HG03039 (cell line): ENCODE measurements around the gene SMAP1.
A peak's percentile ranks its signal among the peaks of the same experiment; 100 is the strongest.

Source experiments
- ATAC-seq: cut with Tn5 transposase; IDR thresholded peaks from one replicate; pipeline ENCODE4 v1.9.1; 2021; ENCODE audit warnings: mild to moderate bottlenecking, moderate library complexity; ENCODE audit not compliant: unreplicated experiment

Gene SMAP1

GRCh38 chr6:70839286-70840266 lies 171.9 kb downstream of the SMAP1 start:
- no peak for ATAC-seq

DNA sequence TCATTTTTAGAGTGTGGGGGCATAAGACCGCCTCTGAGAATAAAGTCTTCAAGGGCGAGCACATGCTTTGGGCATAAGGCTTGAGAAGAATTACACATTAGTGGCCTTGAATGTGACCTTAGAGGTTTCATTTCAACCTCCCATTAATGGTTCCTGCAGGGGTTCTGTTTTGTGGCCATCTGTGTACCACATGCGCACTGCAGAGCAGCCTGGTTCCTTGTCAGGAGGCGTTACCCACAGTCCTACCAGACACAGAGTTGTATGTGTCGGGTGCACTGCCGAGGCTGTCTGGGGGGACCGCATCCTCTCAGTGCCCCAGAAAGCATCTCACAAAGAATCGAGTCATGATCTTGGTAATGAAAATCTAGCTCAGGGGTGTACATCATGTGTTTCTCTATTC lies 173.4 kb downstream of the SMAP1 start:
- ATAC-seq, result no peak

- ATAC-seq, result no peak
Measured at GRCh38 chr6:70842541-70842940, 174.9 kb downstream of the SMAP1 start.

GRCh38 chr6:70843328-70843918 lies 175.7 kb downstream of the SMAP1 start:
- no peak for ATAC-seq

DNA sequence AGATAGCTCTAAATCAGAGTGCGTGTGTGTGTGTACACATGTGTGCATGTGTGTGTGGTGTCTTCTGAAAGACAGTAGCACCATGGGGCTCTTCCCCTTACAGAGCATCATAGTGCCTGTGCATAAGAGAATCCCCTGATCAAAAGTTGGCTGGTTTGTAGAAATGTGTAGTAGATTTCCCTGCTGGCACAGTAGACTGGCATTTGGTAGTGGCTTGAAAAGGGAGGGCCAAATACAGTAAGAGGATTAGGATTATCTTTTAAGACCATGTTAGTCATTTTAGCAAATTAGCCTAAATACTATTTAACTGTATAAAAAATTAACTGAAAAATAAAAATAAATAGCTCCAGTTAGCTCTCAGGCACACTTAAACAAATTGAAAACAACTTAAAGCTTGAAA lies 176.6 kb downstream of the SMAP1 start:
- no peak for ATAC-seq

GRCh38 chr6:70846207-70846835 lies 178.6 kb downstream of the SMAP1 start:
- no peak for ATAC-seq

DNA sequence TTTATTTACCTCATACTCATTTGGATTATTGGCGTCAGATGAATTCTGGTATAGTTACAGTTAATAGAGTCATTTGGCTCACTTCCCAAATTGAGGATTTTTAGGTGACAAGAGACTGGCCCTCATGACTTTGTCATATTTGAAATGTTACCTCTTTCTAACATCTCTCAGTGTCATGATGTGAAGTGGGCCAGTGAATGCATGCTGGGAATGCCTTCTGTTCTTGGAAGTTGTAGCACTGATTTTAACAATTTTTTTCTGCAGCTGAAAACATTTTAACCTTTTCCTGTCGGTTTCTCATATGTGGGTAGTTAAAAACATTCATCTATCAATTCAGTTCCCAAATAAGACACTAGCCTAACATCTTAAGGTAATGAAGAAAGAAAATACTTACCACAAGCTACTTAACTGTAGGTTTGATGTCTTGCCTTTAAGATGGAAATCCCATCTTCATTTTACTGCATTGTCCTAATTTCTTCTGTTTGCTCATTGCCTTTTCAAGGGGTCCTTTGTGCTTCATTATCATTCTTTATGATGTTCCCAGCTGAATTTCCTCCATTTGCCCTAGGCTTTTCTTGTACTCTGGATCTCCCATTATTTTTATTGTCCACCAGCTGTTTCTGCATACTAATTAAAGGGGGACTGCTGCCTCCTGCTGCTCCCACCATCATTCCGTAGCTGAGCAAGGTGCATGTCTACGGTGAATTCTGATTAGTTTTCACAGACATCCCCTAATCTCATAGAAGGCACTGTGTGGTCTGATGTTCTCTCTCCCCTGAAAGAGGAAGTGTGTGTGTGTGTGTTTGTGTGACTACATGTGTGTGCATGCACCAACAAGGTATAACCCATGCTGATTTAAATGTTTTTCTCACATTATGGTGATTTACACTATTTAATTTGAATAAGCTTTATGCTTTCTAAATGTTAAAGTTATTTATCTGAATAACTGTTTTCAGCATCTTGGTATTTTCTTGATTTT lies 179.7 kb downstream of the SMAP1 start:
- ATAC-seq, result no peak

- ATAC-seq, result no peak
Measured at GRCh38 chr6:70849348-70850069, 181.8 kb downstream of the SMAP1 start.

DNA sequence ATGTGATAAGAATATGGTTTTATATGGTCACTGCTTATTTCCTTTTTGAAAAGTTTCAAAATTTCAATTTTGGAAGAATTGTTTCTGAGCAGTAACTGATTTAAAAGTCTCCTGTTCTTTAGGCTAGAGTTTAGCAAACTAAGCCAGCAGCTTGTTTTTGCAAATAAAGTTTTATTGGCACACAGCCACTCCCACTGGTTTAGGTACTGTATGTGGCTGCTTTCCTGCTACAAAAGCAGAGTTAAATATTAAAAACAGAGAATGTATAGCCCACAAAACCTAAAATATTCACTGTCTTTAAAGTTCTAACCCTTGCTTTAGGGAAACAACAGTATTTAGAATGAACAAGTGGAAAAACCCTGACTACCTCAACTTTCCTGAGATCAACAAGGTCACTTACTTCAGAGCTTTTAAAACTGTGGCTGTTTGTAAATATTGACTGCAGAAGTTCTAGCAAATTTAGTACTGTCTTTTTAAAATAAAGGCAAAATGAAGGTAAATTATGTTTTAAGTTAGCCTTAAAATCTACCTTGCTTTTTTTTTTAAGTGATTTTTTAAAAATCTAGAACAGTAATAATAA lies 185.1 kb downstream of the SMAP1 start:
- ATAC-seq, result no peak

DNA sequence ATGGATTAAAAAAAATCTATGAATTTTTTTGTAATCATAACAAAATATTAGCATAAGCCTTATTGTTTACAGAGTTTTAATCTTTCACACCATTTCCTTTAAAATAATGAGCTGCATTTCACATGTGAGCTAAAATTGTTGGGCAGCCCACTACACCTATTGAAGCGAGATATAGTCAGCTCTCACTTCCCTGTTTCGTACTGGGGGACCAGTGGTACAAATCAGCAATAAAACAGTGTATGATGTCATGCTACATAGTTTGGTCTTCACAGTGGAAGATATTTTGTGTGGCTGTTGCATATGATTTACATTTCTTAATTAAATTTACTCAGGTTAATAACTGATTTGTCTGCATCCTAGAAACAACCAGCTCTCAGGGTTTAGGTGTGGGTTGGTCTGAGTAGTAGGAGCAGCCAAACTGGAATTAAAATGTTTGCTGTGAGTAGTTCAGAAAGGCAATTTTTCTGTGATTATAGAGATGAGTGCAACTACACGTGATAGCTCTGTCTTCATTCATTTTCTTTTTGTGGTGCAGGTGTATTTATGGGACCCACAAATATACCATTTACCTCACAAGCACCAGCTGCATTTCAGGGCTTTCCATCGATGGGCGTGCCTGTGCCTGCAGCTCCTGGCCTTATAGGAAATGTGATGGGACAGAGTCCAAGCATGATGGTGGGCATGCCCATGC lies 189.8 kb downstream of the SMAP1 start:
- ATAC-seq, result peak; percentile 99

- no peak for ATAC-seq
Measured at GRCh38 chr6:70860045-70860444, 192.4 kb downstream of the SMAP1 start.

GRCh38 chr6:70860920-70861319 lies 193.2 kb downstream of the SMAP1 start:
- ATAC-seq, result no peak

DNA sequence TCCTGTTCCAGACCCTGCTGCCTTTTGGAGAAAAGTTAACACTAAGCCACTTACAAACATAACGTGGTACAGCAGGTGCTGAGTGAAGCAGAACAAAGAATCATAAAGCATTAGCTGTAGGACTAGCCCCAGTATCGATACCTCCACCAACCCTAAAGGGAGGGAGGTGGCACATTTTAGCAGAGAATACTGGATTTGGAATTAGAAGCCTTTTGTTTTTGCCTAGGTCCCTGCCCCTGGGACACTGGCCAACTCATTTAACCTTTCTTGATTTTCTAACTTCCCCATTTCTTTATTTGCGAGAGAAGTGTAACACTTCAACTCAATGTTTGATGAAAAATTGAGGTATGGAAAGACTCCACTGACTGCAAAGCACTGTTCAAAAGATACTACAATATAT lies 195.7 kb downstream of the SMAP1 start:
- ATAC-seq, result no peak

DNA sequence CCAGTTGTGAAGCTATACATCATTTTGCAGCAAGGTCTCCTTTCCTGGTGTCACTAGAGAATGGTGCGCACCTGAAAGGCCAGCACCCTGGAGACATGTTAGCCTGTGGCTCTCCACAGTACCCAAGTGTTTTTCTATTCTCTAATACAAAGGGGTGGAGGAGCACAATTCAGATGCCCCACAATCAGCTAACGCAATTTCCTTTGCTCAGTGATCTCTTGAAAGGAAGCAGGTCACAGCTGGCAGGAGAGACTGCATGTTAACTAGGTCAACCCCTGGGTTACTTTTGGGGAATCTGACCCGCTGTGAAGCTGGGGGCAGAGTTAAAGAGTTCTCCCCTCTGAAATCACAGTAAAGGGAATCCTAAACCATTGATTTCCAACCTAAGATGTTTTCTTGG lies 196.7 kb downstream of the SMAP1 start:
- ATAC-seq, result no peak

DNA sequence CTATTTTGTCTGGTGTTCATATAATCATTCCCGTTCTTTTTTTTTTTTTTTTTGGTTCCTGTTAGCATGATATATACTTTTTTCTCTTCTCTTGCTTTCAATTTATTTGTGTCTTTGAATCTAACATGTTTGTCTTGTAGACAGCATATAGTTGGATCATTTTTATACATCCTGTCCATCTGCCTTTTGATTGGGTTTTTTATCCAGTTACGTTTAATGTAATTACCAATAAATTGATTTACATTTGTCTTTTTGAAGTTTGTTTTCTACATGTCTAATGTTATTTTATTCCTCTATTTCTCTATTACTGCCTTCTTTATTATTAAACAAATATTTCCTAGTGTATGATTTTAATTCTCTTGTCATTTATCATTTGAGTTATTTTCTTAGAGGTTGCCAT lies 204.8 kb downstream of the SMAP1 start:
- ATAC-seq, result no peak

DNA sequence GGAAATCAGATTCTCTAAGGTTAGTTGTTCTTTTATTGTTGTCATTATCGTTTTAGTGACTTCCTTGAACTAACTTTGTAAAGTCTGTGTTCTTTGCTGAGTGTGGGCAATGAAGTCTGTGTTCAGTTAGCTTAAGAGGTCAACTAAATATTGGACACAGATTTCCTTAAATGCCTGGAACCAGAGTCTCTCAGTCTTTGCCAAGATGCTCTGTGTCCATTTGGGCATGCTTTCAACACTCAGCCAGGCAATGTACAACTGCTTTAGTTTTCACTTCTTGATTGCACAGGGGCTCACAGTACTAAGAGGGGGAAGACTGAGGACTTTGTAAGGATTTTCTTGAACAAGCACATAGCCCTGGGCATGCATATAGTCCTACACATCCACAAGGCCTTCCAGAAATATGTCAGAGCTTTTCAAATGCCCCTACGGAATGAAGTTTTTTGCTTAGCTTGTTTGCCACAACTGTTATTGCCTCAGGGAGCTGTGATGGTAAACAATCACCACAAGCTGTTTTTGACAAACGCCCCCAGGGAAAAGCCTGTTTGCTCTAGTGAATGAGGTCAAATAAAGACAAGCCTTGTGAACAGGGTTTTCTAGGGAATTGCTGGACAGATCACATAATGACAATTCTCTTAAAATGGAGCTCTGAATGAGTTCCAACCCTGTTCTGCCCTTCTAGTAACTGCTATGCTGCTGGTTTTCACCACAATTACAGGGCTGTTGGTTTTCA lies 206.7 kb downstream of the SMAP1 start:
- ATAC-seq, result no peak

DNA sequence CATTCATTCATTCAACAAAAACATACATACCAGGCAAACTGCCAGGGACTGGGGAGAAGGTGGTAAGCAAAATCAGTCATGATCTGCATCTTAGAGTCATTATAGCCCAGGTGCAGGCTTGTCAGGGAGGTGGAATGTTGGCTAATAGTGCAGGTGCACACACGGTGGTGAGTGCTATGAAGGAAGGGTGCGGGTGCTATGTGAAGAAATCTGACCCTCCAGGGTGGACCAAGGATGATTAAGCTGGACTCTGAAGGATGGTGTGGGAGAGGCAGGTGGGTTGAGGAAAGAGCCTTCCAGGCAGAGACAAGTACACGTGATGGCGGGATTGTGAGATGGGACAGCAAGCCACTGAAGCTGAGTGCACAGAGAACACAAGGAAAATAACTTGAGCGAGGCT lies 211.8 kb downstream of the SMAP1 start:
- ATAC-seq, result no peak
